OCI-LY7 (cell line): ENCODE measurements around the gene RGMB. TPM values are rescaled to one million over a fixed set of nuclear protein-coding genes. Genes with fewer than 3 reads are reported as not detected.

Experiments used
- BruUV-seq: library from RNA; stranded (reverse); fragments of 400-500 nt; replicated peaks from 2 replicates; lab custom pipeline; 2021; lab: Mats Ljungman, UMichigan
- CTCF ChIA-PET: fragments of 300-600 bp; sonication (Branson Sonifier 250); formaldehyde crosslinking; loops from one replicate; lab custom pipeline; 2022; ENCODE audit warnings: antibody characterized with exemption; ENCODE audit not compliant: unreplicated experiment; lab: Charles Lee
- POLR2A ChIA-PET: fragments of 300-600 bp; sonication (Branson Sonifier 250); formaldehyde crosslinking; loops from one replicate; lab custom pipeline; 2022; ENCODE audit warnings: antibody characterized with exemption; lab: Charles Lee
- DNase-seq: peaks from one replicate; pipeline ENCODE4 v3.0.0-alpha.2; 2015; ENCODE audit warnings: low spot score
- H2AFZ ChIP-seq: fragments of 200-600 bp; sonication (generic), shearing (Covaris generic); 2 replicates; pipeline ENCODE4 v1.6.1; 2014; ENCODE audit warnings: mild to moderate bottlenecking, antibody characterized with exemption, low read length, moderate library complexity
- H3K27ac ChIP-seq: fragments of 200-600 bp; sonication (generic); 2 replicates; pipeline ENCODE4 v1.5.1; 2014; ENCODE audit warnings: mixed run types, low read depth, mild to moderate bottlenecking, moderate library complexity, low read length, inconsistent platforms; ENCODE audit not compliant: poor library complexity, severe bottlenecking
- H3K36me3 ChIP-seq: fragments of 200-600 bp; sonication (generic); 2 replicates; pipeline ENCODE4 v1.6.1; 2014; ENCODE audit warnings: mild to moderate bottlenecking, antibody characterized with exemption, low read length, moderate library complexity, mixed read lengths; ENCODE audit not compliant: insufficient read depth
- H3K4me1 ChIP-seq: fragments of 200-600 bp; sonication (generic); 2 replicates; pipeline ENCODE4 v1.5.1; 2014; ENCODE audit warnings: mild to moderate bottlenecking, low read length; ENCODE audit not compliant: insufficient read depth, poor library complexity, severe bottlenecking
- H3K4me2 ChIP-seq: fragments of 200-600 bp; sonication (generic); 2 replicates; pipeline ENCODE4 v1.6.1; 2014; ENCODE audit warnings: mild to moderate bottlenecking, low read length
- H3K4me3 ChIP-seq: fragments of 200-600 bp; sonication (generic); 2 replicates; pipeline ENCODE4 v1.5.1; 2014; ENCODE audit warnings: mild to moderate bottlenecking, low read depth, low read length; ENCODE audit not compliant: poor library complexity, severe bottlenecking
- H3K79me2 ChIP-seq: fragments of 200-600 bp; sonication (generic); 2 replicates; pipeline ENCODE4 v1.6.1; 2016; ENCODE audit warnings: low read depth, mild to moderate bottlenecking, low read length, moderate library complexity, mixed read lengths; ENCODE audit not compliant: insufficient read depth
- H3K9me2 ChIP-seq: fragments of 200-600 bp; sonication (generic); 2 replicates; pipeline ENCODE4 v1.6.1; 2016; ENCODE audit warnings: mild to moderate bottlenecking, low read length, mixed read lengths; ENCODE audit not compliant: insufficient read depth
- H3K9me3 ChIP-seq: fragments of 200-600 bp; sonication (generic); 2 replicates; pipeline ENCODE4 v1.6.1; 2014; ENCODE audit warnings: mild to moderate bottlenecking, mixed run types, low read length, mixed read lengths
- H4K20me1 ChIP-seq: fragments of 200-600 bp; sonication (generic); 2 replicates; pipeline ENCODE4 v1.6.1; 2014; ENCODE audit warnings: mild to moderate bottlenecking, antibody characterized with exemption, low read length, moderate library complexity, mixed read lengths; ENCODE audit not compliant: insufficient read depth
- CTCF ChIP-seq: fragments of 200-600 bp; sonication (generic); conservative IDR thresholded peaks from 2 replicates; pipeline ENCODE4 v1.5.1; 2014; ENCODE audit warnings: mild to moderate bottlenecking, antibody characterized with exemption, low read length, moderate library complexity, mixed read lengths
- EZH2phosphoT487 ChIP-seq: fragments of 200-600 bp; sonication (generic); IDR thresholded peaks from 2 replicates; pipeline ENCODE4 v1.6.1; 2018; ENCODE audit warnings: low read depth, borderline replicate concordance, mild to moderate bottlenecking, mixed run types, antibody characterized with exemption, low read length, moderate library complexity, mixed read lengths
- intact Hi-C: fragments of 100-400 bp; cut with micrococcal nuclease; formaldehyde crosslinking; loops from one replicate; pipeline ENCODE4 v1.10.0; 2022; ENCODE audit not compliant: unreplicated experiment
- total RNA-seq, 2 experiments: library from RNA; depleted of rRNA in 1 of 2; stranded (reverse); fragments of >200 nt in 1 of 2; shearing (Covaris generic) in 1 of 2; gene quantifications; 2 replicates each; pipeline ENCODE4 v1.2.3, GENCODE V29; 2014 to 2022

Gene RGMB
- total RNA-seq, 2 experiments from 2014 or later, result 9.2 to 11.2 TPM

- Histone ChIP-seq H3K79me2 (no peaks in the 10 kb centered on the region), H3K9me2 (no peaks in the 10 kb centered on the region), H4K20me1 (no peaks in the 10 kb centered on the region; the same call in 1 of the 2 replicates), H3K4me1 (no peaks in the 10 kb centered on the region), H3K36me3 (no peaks in the 10 kb centered on the region), H3K4me2 (no peak overlapping the region), H3K27ac (no peak overlapping the region), H3K4me3 (no peak overlapping the region), H2AFZ (no peak overlapping the region), H3K9me3 (no peaks in the 10 kb centered on the region)
- no peak for DNase-seq
- no TSS peak for BruUV-seq
- no peak for TF ChIP-seq CTCF
- no peak for TF ChIP-seq EZH2phosphoT487
- POLR2A ChIA-PET, result no interaction called here
- intact Hi-C loops, result no loop called here
- CTCF ChIA-PET, result no interaction called here
These were observed 19.8 kb downstream of the RGMB start for GRCh38 chr5:98793223-98793622.

GRCh38 chr5:98794001-98794400 lies 20.5 kb downstream of the RGMB start:
- no peak overlapping the region for H3K27ac ChIP-seq
- no peak overlapping the region for H3K4me3 ChIP-seq
- no peaks in the 10 kb centered on the region for H3K4me1 ChIP-seq
- TF ChIP-seq CTCF (no peak), EZH2phosphoT487 (no peak)
- H3K79me2 ChIP-seq, result no peaks in the 10 kb centered on the region
- CTCF ChIA-PET, result no interaction called here
- no peaks in the 10 kb centered on the region; the same call in 1 of the 2 replicates for H4K20me1 ChIP-seq
- no peaks in the 10 kb centered on the region for H3K36me3 ChIP-seq
- H3K4me2 ChIP-seq, result no peak overlapping the region
- no TSS peak for BruUV-seq
- H3K9me2 ChIP-seq, result no peaks in the 10 kb centered on the region
- intact Hi-C loops, result no loop called here
- H2AFZ ChIP-seq, result no peak overlapping the region
- POLR2A ChIA-PET, result no interaction called here
- H3K9me3 ChIP-seq, result no peaks in the 10 kb centered on the region
- DNase-seq, result no peak

- no peaks in the 10 kb centered on the region for H3K79me2 ChIP-seq
- H3K4me2 ChIP-seq, result no peak overlapping the region
- H2AFZ ChIP-seq, result no peak overlapping the region
- TF ChIP-seq EZH2phosphoT487, result no peak
- no peak for TF ChIP-seq CTCF
- H4K20me1 ChIP-seq, result no peaks in the 10 kb centered on the region; the same call in 1 of the 2 replicates
- CTCF ChIA-PET, result no interaction called here
- H3K36me3 ChIP-seq, result no peaks in the 10 kb centered on the region
- no peak for DNase-seq
- no peaks in the 10 kb centered on the region for H3K9me3 ChIP-seq
- intact Hi-C loops, result no loop called here
- H3K4me1 ChIP-seq, result no peaks in the 10 kb centered on the region
- POLR2A ChIA-PET, result interaction anchor here (1.2 to 1.4 kb wide), 2 partner anchors 17 to 23 kb away, joined by 3 to 5 read pairs; no protein-coding TSS in a partner anchor
- H3K4me3 ChIP-seq, result no peak overlapping the region
- no TSS peak for BruUV-seq
- H3K9me2 ChIP-seq, result no peaks in the 10 kb centered on the region
- no peak overlapping the region for H3K27ac ChIP-seq
These were observed 21.1 kb downstream of the RGMB start for GRCh38 chr5:98794414-98795080.
